DND-41 (cell line): ENCODE measurements around the gene MYO16.

Experiments
- ATAC-seq: fragments of 200-7000 bp; cut with Tn5 transposase; 3 replicates; pipeline ENCODE4 v1.9.1; 2021; ENCODE audit warnings: low read depth; ENCODE audit not compliant: insufficient read depth
- DNase-seq: peaks from one replicate; pipeline ENCODE4 v3.0.0-alpha.2; 2020
- H2AFZ ChIP-seq: 2 replicates; pipeline ENCODE4 v1.6.0; 2012; ENCODE audit warnings: low read depth, low read length
- H3K27ac ChIP-seq: 2 replicates; pipeline ENCODE4 v1.5.1; 2012; ENCODE audit warnings: low read length, inconsistent platforms
- H3K27me3 ChIP-seq: fragments of 200-600 bp; sonication (generic); 2 replicates; pipeline ENCODE4 v1.6.0; 2012; ENCODE audit warnings: low read length, mild to moderate bottlenecking, inconsistent platforms; ENCODE audit not compliant: insufficient read depth, poor library complexity
- H3K36me3 ChIP-seq: 2 replicates; pipeline ENCODE4 v1.5.1; 2012; ENCODE audit warnings: low read length, inconsistent platforms; ENCODE audit not compliant: insufficient read depth
- H3K4me1 ChIP-seq: 2 replicates; pipeline ENCODE4 v1.5.1; 2012; ENCODE audit warnings: mild to moderate bottlenecking, low read length; ENCODE audit not compliant: insufficient read depth
- H3K4me2 ChIP-seq: 2 replicates; pipeline ENCODE4 v1.6.0; 2012; ENCODE audit warnings: mild to moderate bottlenecking, moderate library complexity, low read length, inconsistent platforms; ENCODE audit not compliant: insufficient read depth
- H3K4me3 ChIP-seq, 2 experiments: fragments of 200-600 bp in 1 of 2; shearing (Covaris generic) in 1 of 2; 2 replicates each; pipeline ENCODE4 v1.5.1; 2012 to 2016; ENCODE audit warnings: inconsistent platforms in 2 of 2, low read length in 2 of 2, mild to moderate bottlenecking in 2 of 2, low read depth in 1 of 2, moderate library complexity in 1 of 2
- H3K79me2 ChIP-seq: 2 replicates; pipeline ENCODE4 v1.6.0; 2012; ENCODE audit warnings: low read length, inconsistent platforms; ENCODE audit not compliant: insufficient read depth
- H3K9ac ChIP-seq: 2 replicates; pipeline ENCODE4 v1.6.0; 2012; ENCODE audit warnings: low read depth, mild to moderate bottlenecking, inconsistent platforms, low read length, moderate library complexity
- H3K9me3 ChIP-seq: 2 replicates; pipeline ENCODE4 v1.5.1; 2012; ENCODE audit warnings: low read length, moderate library complexity, mild to moderate bottlenecking, inconsistent platforms; ENCODE audit not compliant: insufficient read depth, severe bottlenecking
- H4K20me1 ChIP-seq: 2 replicates; pipeline ENCODE4 v1.6.0; 2012; ENCODE audit warnings: low read length; ENCODE audit not compliant: insufficient read depth
- CTCF ChIP-seq: IDR thresholded peaks from 2 replicates; pipeline ENCODE4 v1.5.1; 2012; ENCODE audit warnings: borderline replicate concordance, low read length, moderate library complexity, mild to moderate bottlenecking; ENCODE audit not compliant: poor library complexity, severe bottlenecking; ENCODE audit errors: extremely low read depth
- EZH2 ChIP-seq: IDR thresholded peaks from 3 replicates; pipeline ENCODE4 v1.6.1; 2012; ENCODE audit warnings: borderline replicate concordance, low read depth, mild to moderate bottlenecking, moderate library complexity, low read length, inconsistent platforms; ENCODE audit not compliant: severe bottlenecking

MYO16 gene

GRCh38 chr13:109231888-109232287 lies 602.5 kb downstream of the MYO16 start:
- H3K27ac ChIP-seq: no peak overlapping the region
- DNase-seq (no peak), ATAC-seq (no peak)
- no peak overlapping the region for H3K4me2 ChIP-seq
- H3K4me1 ChIP-seq: no peaks in the 10 kb centered on the region
- no peaks in the 10 kb centered on the region for H4K20me1 ChIP-seq
- no peak overlapping the region for H2AFZ ChIP-seq
- no peaks in the 10 kb centered on the region for H3K79me2 ChIP-seq
- no peak overlapping the region for H3K4me3 ChIP-seq
- TF ChIP-seq EZH2 (no peak), CTCF (no peak)
- H3K36me3 ChIP-seq: no peaks in the 10 kb centered on the region
- no peak overlapping the region for H3K9ac ChIP-seq
- peaks cover 5% of the 10 kb centered on the region for H3K9me3 ChIP-seq
- H3K27me3 ChIP-seq: no peaks in the 10 kb centered on the region

- no peaks in the 10 kb centered on the region for H3K36me3 ChIP-seq
- no peak for DNase-seq
- no peak overlapping the region for H3K4me2 ChIP-seq
- no peak for ATAC-seq
- H3K9me3 ChIP-seq: peaks cover 5% of the 10 kb centered on the region
- H3K79me2 ChIP-seq: no peaks in the 10 kb centered on the region
- TF ChIP-seq EZH2: no peak
- TF ChIP-seq CTCF: no peak
- H3K27me3 ChIP-seq: no peaks in the 10 kb centered on the region
- no peak overlapping the region for H2AFZ ChIP-seq
- H4K20me1 ChIP-seq: no peaks in the 10 kb centered on the region
- no peak overlapping the region for H3K4me3 ChIP-seq
- H3K4me1 ChIP-seq: no peaks in the 10 kb centered on the region
- no peak overlapping the region for H3K27ac ChIP-seq
- no peak overlapping the region for H3K9ac ChIP-seq
Measured at GRCh38 chr13:109233293-109233692, 603.9 kb downstream of the MYO16 start.

GRCh38 chr13:109235901-109236300 lies 606.5 kb downstream of the MYO16 start:
- no peaks in the 10 kb centered on the region for H3K4me1 ChIP-seq
- TF ChIP-seq CTCF: no peak
- no peak for TF ChIP-seq EZH2
- H3K4me2 ChIP-seq: no peak overlapping the region
- H3K9ac ChIP-seq: no peak overlapping the region
- no peak overlapping the region for H3K27ac ChIP-seq
- no peaks in the 10 kb centered on the region for H3K79me2 ChIP-seq
- DNase-seq (no peak), ATAC-seq (no peak)
- no peaks in the 10 kb centered on the region for H3K9me3 ChIP-seq
- H3K27me3 ChIP-seq: no peaks in the 10 kb centered on the region
- no peaks in the 10 kb centered on the region for H3K36me3 ChIP-seq
- H3K4me3 ChIP-seq: no peak overlapping the region
- no peaks in the 10 kb centered on the region for H4K20me1 ChIP-seq
- no peak overlapping the region for H2AFZ ChIP-seq

GRCh38 chr13:109241160-109241559 lies 611.7 kb downstream of the MYO16 start:
- DNase-seq: no peak
- H3K9me3 ChIP-seq: no peaks in the 10 kb centered on the region
- no peaks in the 10 kb centered on the region for H4K20me1 ChIP-seq
- ATAC-seq: no peak
- no peak for TF ChIP-seq CTCF
- no peak for TF ChIP-seq EZH2
- H3K27me3 ChIP-seq: no peaks in the 10 kb centered on the region
- no peaks in the 10 kb centered on the region for H3K36me3 ChIP-seq
- H3K4me2 ChIP-seq: no peak overlapping the region
- no peak overlapping the region for H3K9ac ChIP-seq
- no peak overlapping the region for H3K27ac ChIP-seq
- H3K4me3 ChIP-seq: no peak overlapping the region
- H3K79me2 ChIP-seq: no peaks in the 10 kb centered on the region
- no peaks in the 10 kb centered on the region for H3K4me1 ChIP-seq
- no peak overlapping the region for H2AFZ ChIP-seq
